ENCODE measurements around the gene MAP3K12. TPM values are rescaled to one million over a fixed set of nuclear protein-coding genes. Genes with fewer than 3 reads are reported as not detected.

MAP3K12 gene
- total and polyA plus RNA-seq, 5 donors: 7.7 to 9.6 (median 9.2) TPM

DNA sequence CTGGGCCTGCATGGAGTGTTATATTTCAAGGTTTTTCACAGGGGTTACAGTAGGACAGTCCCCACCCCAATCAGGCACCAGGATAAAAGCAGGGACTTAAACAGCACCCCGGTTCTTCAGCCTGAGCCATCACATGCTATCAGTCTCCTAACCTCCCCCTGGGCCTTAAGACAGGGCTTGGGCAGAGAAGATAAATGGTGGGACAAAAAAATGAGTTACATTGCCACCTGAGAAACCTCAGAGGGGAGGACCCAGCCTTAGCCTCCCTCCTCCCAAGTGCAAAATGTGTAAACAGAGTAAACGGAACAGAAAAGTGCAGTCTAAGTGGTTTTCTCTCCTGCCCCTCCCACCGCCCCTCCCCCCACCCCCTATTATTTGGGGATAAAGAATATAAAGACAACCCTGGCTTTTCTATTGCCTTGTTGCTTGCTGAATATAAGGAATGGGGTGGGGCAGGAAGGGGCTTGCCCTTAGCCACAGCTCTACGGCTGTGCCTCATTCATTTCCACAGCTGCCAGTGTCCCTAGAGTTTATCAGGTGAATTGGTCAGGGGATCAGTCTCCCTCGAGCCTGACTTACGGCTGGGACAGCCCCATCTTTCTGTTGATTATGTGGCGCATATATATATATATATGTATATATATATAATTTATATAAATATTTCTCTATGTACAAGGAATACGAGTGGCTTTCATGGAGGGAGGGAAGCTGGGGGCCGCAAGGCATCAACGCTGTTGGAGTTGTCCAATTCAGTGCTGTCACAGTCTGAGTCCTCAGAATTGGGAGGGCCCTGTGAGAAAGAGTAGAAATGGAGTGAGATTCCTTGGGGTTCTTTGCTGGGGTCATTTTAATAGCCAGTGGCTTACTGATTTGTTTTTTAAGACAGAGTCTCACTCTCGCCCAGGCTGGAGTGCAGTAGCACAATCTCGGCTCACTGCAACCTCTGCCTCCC, 18.5 kb downstream of the MAP3K12 start:
- Histone ChIP-seq H3K9me3 (ENCODE audit: control insufficient read depth, low read length) (no peaks in the 10 kb centered on the region), H3K4me1 (ENCODE audit: control insufficient read depth, insufficient read depth, low read length) (no peaks in the 10 kb centered on the region), H3K27me3 (ENCODE audit: control insufficient read depth, insufficient read depth) (no peaks in the 10 kb centered on the region), H3K27ac (ENCODE audit: low read length) (no peak overlapping the region), H3K4me3 (ENCODE audit: low read length) (no peak overlapping the region)
- 64% methylated on average over 12 of the region's 12 CpGs for WGBS
- intact Hi-C loops (cut with DNase I): no loop called here
- ATAC-seq (no peak), DNase-seq (no peak)

DNA sequence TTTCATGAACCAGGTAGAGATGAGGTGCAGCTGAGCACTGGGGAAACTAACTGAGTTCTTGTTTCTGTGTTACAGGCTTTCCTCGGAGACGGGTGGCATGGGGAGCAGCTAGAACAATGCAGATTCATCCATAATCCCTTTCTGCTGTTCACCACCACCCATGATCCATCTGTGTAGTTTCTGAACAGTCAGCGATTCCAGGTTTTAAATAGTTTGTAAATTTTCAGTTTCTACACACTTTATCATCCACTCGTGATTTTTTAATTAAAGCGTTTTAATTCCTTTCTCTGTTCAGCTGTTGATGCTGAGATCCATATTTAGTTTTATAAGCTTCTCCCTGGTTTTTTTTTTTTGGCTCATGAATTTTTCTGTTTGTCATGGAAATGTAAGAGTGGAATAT, 19.9 kb downstream of the MAP3K12 start:
- Histone ChIP-seq H3K4me1 (ENCODE audit: control insufficient read depth, insufficient read depth, low read length) (no peaks in the 10 kb centered on the region), H3K9me3 (ENCODE audit: control insufficient read depth, low read length) (no peaks in the 10 kb centered on the region), H3K27ac (ENCODE audit: low read length) (no peak overlapping the region), H3K4me3 (ENCODE audit: low read length) (no peak overlapping the region), H3K27me3 (ENCODE audit: control insufficient read depth, insufficient read depth) (no peaks in the 10 kb centered on the region)
- 72% methylated on average over 5 of the region's 5 CpGs for WGBS
- intact Hi-C loops (cut with DNase I): no loop called here
- ATAC-seq: no peak
- no peak for DNase-seq

DNA sequence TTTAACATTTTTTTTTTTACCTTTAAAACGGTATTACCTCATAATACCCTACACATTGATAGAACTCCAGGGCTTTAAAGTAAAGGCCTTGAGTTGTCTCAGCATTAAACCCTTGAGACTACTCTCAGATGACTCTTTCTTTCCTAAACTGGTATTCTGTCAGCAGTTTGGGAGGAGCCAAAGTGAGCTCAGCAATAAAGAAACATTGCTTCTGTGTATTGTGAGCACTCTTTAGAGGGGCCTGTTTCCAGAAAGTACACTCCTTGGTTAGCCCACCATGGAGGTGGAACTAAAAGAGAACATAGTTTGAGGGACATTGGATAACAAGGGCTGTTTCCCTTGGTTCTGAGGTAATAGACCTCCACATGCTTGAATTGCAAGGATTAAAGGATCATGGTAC, 20.4 kb downstream of the MAP3K12 start:
- H3K9me3 ChIP-seq (ENCODE audit: control insufficient read depth, low read length): no peaks in the 10 kb centered on the region
- ATAC-seq (no peak), DNase-seq (no peak)
- intact Hi-C loops (cut with DNase I): no loop called here
- WGBS: 49% methylated on average over 1 of the region's 1 CpG
- no peak overlapping the region for H3K27ac ChIP-seq (ENCODE audit: low read length)
- no peaks in the 10 kb centered on the region for H3K4me1 ChIP-seq (ENCODE audit: control insufficient read depth, insufficient read depth, low read length)
- H3K27me3 ChIP-seq (ENCODE audit: control insufficient read depth, insufficient read depth): no peaks in the 10 kb centered on the region
- H3K4me3 ChIP-seq (ENCODE audit: low read length): no peak overlapping the region

DNA sequence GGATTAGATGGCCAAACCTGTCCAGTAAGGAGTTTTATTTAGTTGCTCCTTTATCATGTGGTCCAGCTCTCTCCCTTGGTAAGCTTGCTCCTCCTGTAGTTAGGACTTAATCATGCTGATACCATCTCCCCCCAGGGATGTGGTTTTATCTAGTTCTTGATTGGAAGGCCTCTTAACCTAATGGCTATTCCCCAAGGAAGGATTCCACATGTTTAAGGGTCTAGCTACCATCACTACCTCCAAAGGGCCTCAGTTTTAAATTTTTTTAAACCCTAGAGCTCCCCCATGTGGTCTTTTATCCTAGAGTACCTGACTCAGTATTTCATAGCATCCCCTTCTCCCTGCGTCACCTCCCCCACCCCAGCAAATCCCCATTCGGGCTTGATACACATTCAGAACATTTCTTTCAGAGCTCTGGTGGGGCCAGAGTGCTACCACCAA, 22.5 kb downstream of the MAP3K12 start:
- intact Hi-C loops (cut with DNase I): no loop called here
- ATAC-seq: peak in 1 of 2 donors; percentile 9
- DNase-seq: no peak

DNA sequence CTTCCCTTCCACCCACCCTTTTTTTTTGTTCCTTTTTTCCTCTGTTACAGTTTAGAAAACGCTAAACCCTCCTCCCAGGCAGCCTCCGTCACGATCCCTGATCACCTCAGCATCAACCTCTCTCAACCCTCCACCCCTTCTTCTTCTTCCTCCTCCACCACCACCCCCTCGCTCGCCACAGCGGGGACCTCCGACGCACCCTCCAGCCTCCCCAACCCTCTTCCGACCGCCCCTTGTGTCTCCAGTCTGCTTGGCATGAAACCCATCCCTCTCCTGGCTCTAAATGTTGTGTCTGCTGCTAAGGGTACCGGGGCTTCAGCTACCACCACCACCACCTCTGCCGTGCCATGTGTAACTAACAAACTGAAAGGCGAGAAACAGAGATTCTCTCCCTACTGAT, 24.4 kb downstream of the MAP3K12 start:
- intact Hi-C loops (cut with DNase I): no loop called here
- ATAC-seq: peak in 1 of 2 donors; percentile 8

More for the DNA sequence above, 22.5 kb downstream of the MAP3K12 start:
- WGBS: 60% methylated on average over 2 of the region's 2 CpGs
- no peaks in the 10 kb centered on the region for H3K4me1 ChIP-seq (ENCODE audit: control insufficient read depth, insufficient read depth, low read length)
- no peak overlapping the region for H3K4me3 ChIP-seq (ENCODE audit: low read length)
- H3K27ac ChIP-seq (ENCODE audit: low read length): no peak overlapping the region
- no peaks in the 10 kb centered on the region for H3K27me3 ChIP-seq (ENCODE audit: control insufficient read depth, insufficient read depth)
- no peaks in the 10 kb centered on the region for H3K9me3 ChIP-seq (ENCODE audit: control insufficient read depth, low read length)

DNA sequence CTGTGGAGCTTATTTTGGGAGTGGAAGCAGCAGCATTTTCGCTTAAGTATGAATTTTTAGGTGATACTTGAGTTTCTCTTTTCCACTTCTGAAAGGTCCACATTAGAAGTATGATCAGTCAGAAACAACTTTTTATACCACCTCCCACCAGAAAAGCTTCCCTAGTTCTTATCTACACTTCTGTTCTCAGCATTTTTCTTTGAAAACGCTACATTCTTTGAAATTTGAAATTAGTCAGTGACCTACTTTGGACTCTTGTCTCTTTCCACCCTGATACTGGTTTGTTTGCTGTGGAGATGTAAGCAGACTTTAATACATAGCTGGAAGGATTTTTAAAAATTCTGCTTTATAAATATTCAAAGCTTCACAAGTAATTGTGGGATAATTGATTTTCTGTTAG, 25.2 kb downstream of the MAP3K12 start:
- ATAC-seq: no peak
- Histone ChIP-seq H3K4me1 (ENCODE audit: control insufficient read depth, insufficient read depth, low read length) (no peaks in the 10 kb centered on the region), H3K27me3 (ENCODE audit: control insufficient read depth, insufficient read depth) (no peaks in the 10 kb centered on the region), H3K27ac (ENCODE audit: low read length) (no peak overlapping the region), H3K9me3 (ENCODE audit: control insufficient read depth, low read length) (no peaks in the 10 kb centered on the region), H3K4me3 (ENCODE audit: low read length) (no peak overlapping the region)
- DNase-seq: no peak
- 61% methylated on average over 2 of the region's 2 CpGs for WGBS
- intact Hi-C loops (cut with DNase I): no loop called here

More for the DNA sequence above, 24.4 kb downstream of the MAP3K12 start:
- Histone ChIP-seq H3K9me3 (ENCODE audit: control insufficient read depth, low read length) (no peaks in the 10 kb centered on the region), H3K27me3 (ENCODE audit: control insufficient read depth, insufficient read depth) (no peaks in the 10 kb centered on the region), H3K27ac (ENCODE audit: low read length) (no peak overlapping the region), H3K4me1 (ENCODE audit: control insufficient read depth, insufficient read depth, low read length) (no peaks in the 10 kb centered on the region), H3K4me3 (ENCODE audit: low read length) (no peak overlapping the region)
- WGBS: 61% methylated on average over 13 of the region's 13 CpGs
- no peak for DNase-seq

DNA sequence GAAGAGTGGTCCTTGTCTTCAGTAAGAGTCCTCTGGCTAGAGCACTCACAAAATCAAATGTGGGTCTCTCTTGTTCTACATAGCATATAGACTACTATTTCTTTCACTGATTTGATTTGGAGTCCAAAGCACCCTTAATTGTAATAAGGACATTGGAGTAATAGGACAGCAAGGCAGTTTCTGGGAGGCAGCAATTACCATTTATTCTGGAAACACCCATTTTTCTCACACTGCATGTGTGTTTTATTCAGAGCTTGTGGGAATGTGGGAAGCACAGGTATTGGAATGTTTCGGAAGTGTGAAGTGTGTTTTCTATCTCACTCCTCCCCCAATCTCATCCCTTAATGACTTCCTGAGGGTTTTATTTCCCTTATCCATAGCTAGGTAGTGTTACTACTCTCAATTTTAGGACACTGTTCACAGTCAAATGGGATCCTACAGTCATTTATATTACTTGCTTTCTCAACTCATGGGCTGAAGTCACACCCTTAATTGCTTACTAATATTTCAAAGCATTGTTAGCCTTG, 27.1 kb downstream of the MAP3K12 start:
- Histone ChIP-seq H3K27me3 (ENCODE audit: control insufficient read depth, insufficient read depth) (no peaks in the 10 kb centered on the region), H3K4me3 (ENCODE audit: low read length) (no peak overlapping the region), H3K9me3 (ENCODE audit: control insufficient read depth, low read length) (no peaks in the 10 kb centered on the region), H3K27ac (ENCODE audit: low read length) (no peak overlapping the region), H3K4me1 (ENCODE audit: control insufficient read depth, insufficient read depth, low read length) (no peaks in the 10 kb centered on the region)
- DNase-seq: no peak
- ATAC-seq: no peak
- WGBS: 84% methylated on average over 1 of the region's 1 CpG
- intact Hi-C loops (cut with DNase I): no loop called here

DNA sequence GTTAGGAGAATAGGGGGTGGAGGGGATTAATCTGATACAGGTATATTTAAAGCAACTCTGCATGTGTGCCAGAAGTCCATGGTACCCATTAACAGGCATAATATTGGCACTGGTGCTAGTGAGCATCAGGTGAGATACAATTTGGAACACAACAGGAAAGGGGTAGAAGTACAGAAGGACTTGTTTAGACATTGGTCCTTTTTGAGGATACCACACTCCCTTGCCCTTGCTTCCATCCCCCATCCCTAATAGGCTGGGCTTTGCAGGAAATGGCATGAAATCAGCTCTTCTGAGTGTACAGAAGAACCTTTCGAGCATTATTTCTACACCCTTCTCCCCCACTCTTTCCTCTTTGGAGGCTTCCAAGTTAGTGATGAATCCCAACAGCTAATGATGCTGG, 31.0 kb downstream of the MAP3K12 start:
- DNase-seq: no peak

DNA sequence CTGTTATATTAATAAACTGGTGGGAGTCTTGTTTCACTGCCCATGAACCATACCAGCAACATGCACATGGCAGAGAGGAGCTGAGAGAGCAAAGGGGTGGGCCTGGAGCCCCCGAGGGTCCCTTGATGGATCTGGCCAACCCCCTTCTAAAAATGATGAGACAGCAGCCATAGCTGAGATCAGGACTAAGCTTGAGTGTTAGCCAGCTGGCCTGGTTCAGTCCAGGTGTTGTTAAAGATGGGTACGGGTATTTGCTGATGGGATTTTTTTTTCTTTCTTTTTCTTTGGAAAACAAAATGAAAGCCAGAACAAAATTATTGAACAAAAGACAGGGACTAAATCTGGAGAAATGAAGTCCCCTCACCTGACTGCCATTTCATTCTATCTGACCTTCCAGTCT, 31.4 kb downstream of the MAP3K12 start:
- no peaks in the 10 kb centered on the region for H3K9me3 ChIP-seq (ENCODE audit: control insufficient read depth, low read length)
- H3K4me1 ChIP-seq (ENCODE audit: control insufficient read depth, insufficient read depth, low read length): peaks cover 2% of the 10 kb centered on the region
- ATAC-seq (no peak), DNase-seq (no peak)
- intact Hi-C loops (cut with DNase I): loop anchor here in 1 of 4 donors (2.0 kb wide), 1 partner anchor 13 kb away; no protein-coding TSS in a partner anchor
- 73% methylated on average over 2 of the region's 2 CpGs for WGBS
- H3K4me3 ChIP-seq (ENCODE audit: low read length): no peak overlapping the region
- no peak overlapping the region for H3K27ac ChIP-seq (ENCODE audit: low read length)
- no peaks in the 10 kb centered on the region for H3K27me3 ChIP-seq (ENCODE audit: control insufficient read depth, insufficient read depth)

More for the DNA sequence above, 31.0 kb downstream of the MAP3K12 start:
- no peak for ATAC-seq
- intact Hi-C loops (cut with DNase I): loop anchor here in 1 of 4 donors (2.0 kb wide), 1 partner anchor 13 kb away; no protein-coding TSS in a partner anchor
- Histone ChIP-seq H3K4me1 (ENCODE audit: control insufficient read depth, insufficient read depth, low read length) (no peaks in the 10 kb centered on the region), H3K27ac (ENCODE audit: low read length) (no peak overlapping the region), H3K9me3 (ENCODE audit: control insufficient read depth, low read length) (no peaks in the 10 kb centered on the region), H3K27me3 (ENCODE audit: control insufficient read depth, insufficient read depth) (no peaks in the 10 kb centered on the region), H3K4me3 (ENCODE audit: low read length) (no peak overlapping the region)
- 52% methylated on average over 1 of the region's 1 CpG for whole genome bisulfite sequencing

DNA sequence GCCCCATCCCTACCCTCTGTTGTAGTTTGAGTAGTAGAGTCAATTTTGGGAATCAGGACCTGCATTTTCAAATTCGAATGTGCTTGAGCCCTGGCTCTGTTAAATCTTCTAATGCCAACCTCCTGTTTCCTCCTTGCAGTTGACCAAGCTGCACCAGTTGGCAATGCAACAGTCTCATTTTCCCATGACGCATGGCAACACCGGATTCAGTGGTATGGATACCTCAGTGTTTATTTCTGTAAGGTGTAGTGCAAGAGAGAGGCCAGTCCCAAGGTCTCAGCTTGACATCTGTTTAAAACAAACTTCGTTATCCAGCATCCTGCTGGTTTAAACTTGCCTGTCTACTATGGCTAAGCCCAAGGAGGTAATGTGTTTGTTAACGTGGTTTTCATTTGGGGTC, 32.2 kb downstream of the MAP3K12 start:
- ATAC-seq (no peak), DNase-seq (no peak)
- Histone ChIP-seq H3K4me3 (ENCODE audit: low read length) (no peak overlapping the region), H3K27me3 (ENCODE audit: control insufficient read depth, insufficient read depth) (no peaks in the 10 kb centered on the region), H3K9me3 (ENCODE audit: control insufficient read depth, low read length) (no peaks in the 10 kb centered on the region), H3K27ac (ENCODE audit: low read length) (no peak overlapping the region), H3K4me1 (ENCODE audit: control insufficient read depth, insufficient read depth, low read length) (peaks cover 3% of the 10 kb centered on the region)
- intact Hi-C loops (cut with DNase I): no loop called here
- 69% methylated on average over 5 of the region's 5 CpGs for WGBS

DNA sequence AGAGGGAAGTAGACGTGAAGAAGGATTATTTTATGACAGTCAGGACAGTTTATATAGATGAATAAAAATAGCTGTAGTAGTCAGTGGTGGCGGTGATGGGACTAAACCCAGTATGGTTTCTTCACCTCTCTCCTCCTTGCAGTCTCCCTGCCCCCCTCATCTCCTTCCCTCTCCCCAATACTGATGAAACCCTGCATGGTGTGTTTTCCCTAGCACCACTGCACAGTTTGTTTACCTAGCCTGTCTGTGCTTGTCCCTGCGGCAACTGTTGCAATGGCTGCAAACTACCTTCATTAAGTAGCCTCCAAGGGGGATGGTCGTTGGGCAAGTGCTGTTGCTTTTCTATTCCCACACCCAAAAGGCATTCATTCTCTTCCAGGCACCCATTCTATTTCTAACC, 32.6 kb downstream of the MAP3K12 start:
- Histone ChIP-seq H3K9me3 (ENCODE audit: control insufficient read depth, low read length) (no peaks in the 10 kb centered on the region), H3K4me3 (ENCODE audit: low read length) (no peak overlapping the region), H3K4me1 (ENCODE audit: control insufficient read depth, insufficient read depth, low read length) (peaks cover 3% of the 10 kb centered on the region), H3K27ac (ENCODE audit: low read length) (no peak overlapping the region), H3K27me3 (ENCODE audit: control insufficient read depth, insufficient read depth) (no peaks in the 10 kb centered on the region)
- DNase-seq (no peak), ATAC-seq (no peak)
- intact Hi-C loops (cut with DNase I): no loop called here
- WGBS: 63% methylated on average over 4 of the region's 4 CpGs

Data from right cardiac atrium (tissue), 5 donors.